Activated CD4-positive, alpha-beta T cell treated with anti-CD3 and anti-CD28 coated beads, Interleukin-2, Interleukin-6, amounts not matched to agents 100 ng/mL and 50 ng/mL, durations not matched to agents 16 hours and 8 hours (primary cell): ENCODE measurements around the gene IL12B.
"Not testable (repeated sequence)": the region's sequence is repeated elsewhere in the genome, so short reads cannot be mapped to it uniquely, and the experiment has no call there.

Source experiments
- DNase-seq: peaks from one replicate; pipeline ENCODE4 v3.0.0-alpha.2; 2020

Gene IL12B

GRCh38 chr5:159332800-159333544 lies 2.7 kb upstream of the IL12B start:
- no peak for DNase-seq

GRCh38 chr5:159331093-159331973 lies 1.0 kb upstream of the IL12B start:
- DNase-seq, result peak; percentile 75

GRCh38 chr5:159324986-159325385 lies 5.3 kb downstream of the IL12B start:
- no peak for DNase-seq

DNA sequence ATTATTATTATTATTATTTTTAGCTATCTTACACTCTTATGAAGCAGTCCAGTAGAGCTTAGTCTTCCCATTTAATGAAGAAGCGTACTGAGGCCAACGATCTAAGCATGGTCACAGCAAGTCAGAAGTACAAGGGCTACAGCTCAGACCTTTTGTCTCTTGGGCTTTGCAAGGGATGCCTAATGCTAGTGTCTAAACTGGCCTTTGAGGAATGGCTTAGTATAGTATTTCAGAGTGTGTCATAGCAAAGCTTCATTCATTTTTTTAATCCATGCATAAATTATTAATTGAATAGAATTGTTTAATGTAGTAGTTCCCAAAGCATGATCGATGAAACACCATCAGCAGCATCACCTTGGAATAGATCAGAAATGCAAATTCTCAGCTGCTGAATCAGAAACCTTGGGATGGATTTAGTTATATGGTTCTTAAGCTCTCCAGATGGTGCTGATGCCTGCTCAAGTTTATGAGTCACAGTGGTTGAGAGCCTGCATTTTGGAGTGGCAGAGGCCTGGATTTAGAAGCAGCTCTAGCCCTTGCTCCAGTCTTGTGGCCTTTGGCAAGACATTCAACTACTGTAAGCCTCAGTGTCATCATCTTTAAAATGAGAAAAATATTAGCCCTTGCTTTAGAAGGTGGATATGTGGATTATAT lies 6.1 kb downstream of the IL12B start:
- DNase-seq, result no peak

- DNase-seq, result no peak
Observed at GRCh38 chr5:159322180-159322579, 8.1 kb downstream of the IL12B start.

- no peak for DNase-seq
Observed at GRCh38 chr5:159319832-159320231, 10.5 kb downstream of the IL12B start.

- DNase-seq, result no peak
Observed at GRCh38 chr5:159319363-159319762, 10.9 kb downstream of the IL12B start.

GRCh38 chr5:159318448-159318847 lies 11.8 kb downstream of the IL12B start:
- no peak for DNase-seq

DNA sequence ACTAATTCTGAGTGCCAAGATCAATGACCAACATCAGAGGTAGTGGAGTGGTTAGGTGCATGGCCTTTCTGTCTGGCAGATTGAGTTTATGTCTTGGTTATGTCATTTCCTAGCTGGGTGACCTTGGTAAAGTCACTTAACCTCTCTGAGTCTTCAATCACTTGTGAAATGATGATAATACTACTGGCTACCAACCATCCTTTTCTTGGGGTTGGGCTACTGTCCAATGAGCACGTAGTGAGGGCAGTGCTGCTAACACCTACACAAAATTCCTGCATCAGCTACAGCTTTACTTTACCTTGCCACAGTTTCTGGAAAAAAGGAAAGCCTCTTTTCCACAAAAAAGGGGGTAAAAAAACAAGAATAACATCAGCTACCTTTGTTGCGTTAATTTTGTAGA lies 12.4 kb downstream of the IL12B start:
- DNase-seq, result no peak

GRCh38 chr5:159316519-159317383 lies 13.5 kb downstream of the IL12B start:
- peak; percentile 48 for DNase-seq

GRCh38 chr5:159313197-159313596 lies 17.1 kb downstream of the IL12B start:
- no peak for DNase-seq

DNA sequence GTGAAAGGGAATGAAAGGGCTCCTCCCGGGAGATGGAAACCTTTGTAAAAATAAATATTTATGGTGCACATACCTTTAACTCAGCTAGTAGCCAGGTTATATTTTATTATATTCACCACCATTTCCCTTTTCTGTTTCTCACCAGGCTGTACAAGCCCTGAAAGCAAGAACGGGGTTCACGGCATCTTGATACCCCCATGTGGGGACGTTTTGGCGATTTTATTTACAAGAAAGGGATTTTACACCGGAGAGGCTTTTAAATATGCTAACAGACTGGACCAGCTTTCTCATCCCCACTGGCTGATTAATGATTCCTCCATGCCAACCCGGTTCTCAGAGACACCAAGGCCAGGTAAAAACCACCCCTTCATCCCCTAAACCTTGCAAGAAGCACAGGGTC lies 19.2 kb downstream of the IL12B start:
- no peak for DNase-seq

DNA sequence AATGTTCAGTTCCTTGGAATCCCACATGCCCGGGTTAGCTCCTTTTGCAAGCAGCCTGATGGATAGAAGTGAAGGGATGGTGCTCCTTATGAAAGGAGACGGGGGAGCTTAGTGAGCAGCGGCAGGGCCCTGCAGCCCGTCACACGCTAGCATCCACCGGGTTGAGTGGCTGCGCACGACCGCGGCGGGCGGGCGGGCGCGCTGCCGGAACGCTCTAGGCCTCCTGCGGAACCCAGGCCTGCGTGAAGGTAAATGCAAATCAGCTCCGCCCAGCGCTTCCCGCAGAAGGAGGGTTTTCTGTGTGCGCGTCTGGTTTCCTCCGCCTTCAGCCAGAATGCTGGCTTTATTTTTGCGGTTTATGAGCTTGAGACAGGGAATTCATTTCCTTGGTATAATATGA lies 19.8 kb downstream of the IL12B start:
- peak; percentile 16 for DNase-seq

GRCh38 chr5:159309689-159310433 lies 20.4 kb downstream of the IL12B start:
- DNase-seq, result no peak

DNA sequence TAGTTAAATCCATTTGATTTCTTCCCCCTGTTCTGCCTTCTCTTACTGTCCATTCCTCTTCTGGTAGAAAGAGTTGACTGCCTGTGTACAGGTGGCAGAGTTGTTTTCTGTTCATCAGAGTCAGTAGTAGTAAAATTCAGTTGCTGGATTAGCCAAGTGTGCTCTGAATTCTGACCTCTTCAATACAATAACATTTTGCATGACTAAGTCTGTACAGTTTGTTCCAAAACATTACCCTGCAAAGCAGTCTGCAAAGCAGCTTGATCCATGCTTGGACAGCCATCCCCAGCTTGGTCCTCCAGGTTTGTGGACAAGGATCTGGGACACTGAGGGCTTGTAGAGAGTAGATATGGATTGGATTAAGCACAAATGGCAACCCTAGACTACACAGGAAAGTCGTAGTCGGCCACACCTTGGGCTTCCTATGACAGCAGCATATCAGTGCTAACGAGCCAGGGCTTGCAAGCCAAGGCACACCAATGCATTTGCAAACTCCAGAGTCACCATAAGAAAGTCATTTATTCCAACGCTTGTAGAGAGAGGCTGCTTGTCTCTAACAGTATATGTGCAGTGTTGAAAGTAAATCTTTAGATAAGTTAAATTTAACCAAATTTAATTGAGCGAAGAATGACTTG lies 25.2 kb downstream of the IL12B start:
- DNase-seq, result no peak

DNA sequence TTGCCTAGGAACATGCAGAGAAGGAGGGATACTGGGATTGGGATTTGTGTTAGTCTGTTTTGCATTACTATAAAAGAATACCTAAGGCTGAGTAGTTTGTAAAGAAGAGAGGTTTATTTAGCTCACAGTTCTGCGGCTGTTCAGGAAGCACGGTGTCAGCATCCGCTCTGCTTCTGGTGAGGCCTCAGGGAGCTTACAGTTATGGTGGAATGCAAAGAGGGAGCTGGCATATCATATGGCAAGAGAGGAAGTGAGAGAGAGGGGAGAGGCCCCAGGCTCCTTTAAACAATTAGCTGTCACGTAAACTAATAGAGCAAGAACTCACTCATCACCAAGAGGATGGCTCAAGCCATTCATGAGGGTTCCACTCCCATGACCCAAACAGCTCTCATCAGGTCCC lies 27.0 kb downstream of the IL12B start:
- DNase-seq, result no peak

DNA sequence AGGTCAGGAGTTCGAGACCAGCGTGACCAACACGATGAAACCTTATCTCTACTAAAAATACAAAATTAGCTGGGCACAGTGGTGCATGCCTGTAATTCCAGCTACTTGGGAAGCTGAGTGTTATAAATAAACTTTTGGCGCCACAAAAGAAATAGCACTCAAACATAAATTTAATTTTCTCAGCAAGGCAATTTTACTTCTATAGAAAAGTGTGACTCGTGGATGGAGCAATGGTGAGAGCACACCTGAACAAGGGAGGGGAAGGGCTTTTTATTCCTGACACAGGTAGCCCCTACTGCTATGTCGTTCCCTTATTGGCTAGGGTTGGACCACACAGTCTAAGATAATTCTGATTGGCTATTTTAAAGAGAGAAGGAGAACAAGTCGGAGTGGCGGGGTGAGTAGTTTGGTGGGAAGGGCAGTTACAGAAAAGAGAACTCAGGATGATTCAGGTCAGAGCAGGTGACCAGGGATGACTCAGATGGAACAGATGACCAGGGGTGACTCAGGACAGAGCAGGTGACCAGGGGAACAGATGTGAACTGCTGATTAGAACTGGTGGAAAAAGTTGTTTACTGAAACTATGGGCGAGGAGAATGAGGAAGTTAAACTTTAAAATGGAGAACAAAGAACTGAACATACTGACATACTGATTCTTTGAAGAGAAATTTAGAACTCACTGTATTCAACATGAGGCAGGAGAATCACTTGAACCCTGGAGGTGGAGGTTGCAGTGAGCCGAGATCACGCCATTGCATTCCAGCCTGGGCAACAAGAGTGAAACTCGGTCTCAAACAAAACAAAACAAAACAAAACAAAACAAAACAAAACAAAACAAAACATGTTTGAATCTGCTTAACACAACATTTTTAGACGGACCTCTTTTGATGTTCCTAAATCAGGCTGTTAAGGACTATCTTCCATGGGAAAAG lies 28.1 kb downstream of the IL12B start:
- DNase-seq, result not testable (repeated sequence)

DNA sequence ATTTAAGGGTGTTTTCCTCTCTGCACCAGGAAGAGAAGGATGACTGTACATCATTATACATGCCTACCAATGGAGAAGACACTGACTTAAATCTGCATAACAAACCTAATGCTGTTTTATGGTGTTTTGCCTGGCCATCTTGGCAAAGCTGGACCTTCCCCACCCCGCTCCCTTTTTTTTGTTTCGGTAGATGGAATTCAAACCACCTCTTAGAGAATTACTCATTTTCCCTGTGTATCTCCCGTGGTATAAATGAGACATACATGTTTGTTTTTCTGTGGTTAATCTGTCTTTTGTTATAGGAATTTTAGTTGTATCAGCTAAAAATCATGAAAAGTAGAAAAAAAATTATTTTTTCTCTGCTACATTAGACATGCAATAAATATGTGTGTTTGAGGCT lies 28.8 kb downstream of the IL12B start:
- no peak for DNase-seq

DNA sequence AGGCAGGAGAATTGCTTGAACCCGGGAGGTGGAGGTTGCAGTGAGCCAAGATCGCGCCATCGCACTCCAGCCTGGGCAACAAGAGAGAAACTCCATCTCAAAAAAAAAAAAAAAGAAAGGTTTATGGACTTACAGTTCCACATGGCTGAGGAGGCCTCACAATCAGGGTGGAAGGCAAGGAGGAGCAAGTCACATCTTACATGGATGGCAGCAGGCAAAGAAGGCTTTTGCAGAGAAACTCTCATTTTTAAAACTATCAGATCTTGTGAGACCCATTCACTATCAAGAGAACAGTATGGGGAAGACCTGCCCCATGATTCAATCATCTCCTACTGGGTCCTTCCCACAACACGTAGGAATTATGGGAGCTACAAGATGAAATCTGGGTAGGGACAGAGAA lies 33.0 kb downstream of the IL12B start:
- DNase-seq, result not testable (repeated sequence)

DNA sequence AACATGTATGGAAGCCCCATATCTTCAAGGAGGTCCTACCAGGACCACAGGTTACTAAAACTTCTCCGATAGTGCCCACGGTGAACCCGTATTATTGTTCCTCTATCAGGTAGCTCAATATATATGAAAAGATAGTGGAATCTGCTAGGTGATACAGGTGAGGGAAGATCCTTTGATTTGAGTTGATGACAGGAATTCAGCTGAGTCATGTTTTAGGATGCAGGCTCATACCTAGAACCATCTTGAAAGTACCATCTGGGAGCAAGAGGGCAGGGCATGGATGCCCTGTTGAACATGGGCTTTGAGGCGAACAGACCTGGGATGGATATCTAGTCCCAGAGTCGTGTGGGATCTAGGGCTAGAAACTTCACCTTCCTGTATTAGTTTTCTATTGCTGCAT lies 35.4 kb downstream of the IL12B start:
- DNase-seq, result no peak
